Measurements from ENCODE around the gene CEP170. TPM values are rescaled to one million over a fixed set of nuclear protein-coding genes. Genes with fewer than 3 reads are reported as not detected.

Gene CEP170
- total RNA-seq, 4 donors from 2014 or later: 6.0 to 92.4 (median 13.8) TPM

DNA sequence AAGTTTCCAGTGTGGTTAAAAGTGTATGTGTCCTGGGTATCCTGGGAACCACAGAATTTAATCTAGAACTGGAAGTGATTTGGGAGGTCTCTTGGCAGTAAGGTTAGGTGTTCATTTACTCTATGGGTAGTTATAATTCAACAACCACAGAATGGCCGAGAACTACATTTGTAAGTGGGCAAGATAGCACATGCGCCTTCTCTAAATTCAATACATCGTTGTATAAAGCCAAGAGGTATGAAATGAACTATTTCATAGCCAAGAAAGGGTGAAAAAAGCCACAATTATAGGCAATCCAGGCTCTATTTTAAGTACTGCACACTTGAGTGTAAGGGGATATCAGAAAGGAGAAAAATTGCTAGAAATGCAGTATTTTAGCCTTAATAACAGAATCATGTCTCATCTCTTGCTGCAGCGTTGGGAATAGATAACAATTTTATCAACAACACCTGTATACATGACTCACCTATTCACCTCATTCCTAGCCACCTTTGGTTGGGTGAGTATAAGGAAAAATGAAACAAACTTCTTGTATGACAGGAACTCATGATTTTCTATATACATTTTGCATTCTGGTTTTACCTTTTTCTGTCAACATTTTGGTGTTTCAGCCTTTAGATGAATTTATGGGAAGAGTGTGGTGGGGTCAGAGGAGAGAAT, 5.3 kb upstream of the CEP170 start:
- Histone ChIP-seq H3K4me3 (no peak overlapping the region), H3K4me1 (peaks cover 0 to 9% (median 5%) of the 10 kb centered on the region in 4 donors), H3K9me3 (no peaks in the 10 kb centered on the region), H3K27me3 (no peaks in the 10 kb centered on the region), H3K36me3 (no peaks in the 10 kb centered on the region), H3K27ac (no peak overlapping the region)
- no peak for DNase-seq
- TF ChIP-seq POLR2A (IDR thresholded peaks at IDR 0.05): no peak
- TF ChIP-seq, protein P1, sequence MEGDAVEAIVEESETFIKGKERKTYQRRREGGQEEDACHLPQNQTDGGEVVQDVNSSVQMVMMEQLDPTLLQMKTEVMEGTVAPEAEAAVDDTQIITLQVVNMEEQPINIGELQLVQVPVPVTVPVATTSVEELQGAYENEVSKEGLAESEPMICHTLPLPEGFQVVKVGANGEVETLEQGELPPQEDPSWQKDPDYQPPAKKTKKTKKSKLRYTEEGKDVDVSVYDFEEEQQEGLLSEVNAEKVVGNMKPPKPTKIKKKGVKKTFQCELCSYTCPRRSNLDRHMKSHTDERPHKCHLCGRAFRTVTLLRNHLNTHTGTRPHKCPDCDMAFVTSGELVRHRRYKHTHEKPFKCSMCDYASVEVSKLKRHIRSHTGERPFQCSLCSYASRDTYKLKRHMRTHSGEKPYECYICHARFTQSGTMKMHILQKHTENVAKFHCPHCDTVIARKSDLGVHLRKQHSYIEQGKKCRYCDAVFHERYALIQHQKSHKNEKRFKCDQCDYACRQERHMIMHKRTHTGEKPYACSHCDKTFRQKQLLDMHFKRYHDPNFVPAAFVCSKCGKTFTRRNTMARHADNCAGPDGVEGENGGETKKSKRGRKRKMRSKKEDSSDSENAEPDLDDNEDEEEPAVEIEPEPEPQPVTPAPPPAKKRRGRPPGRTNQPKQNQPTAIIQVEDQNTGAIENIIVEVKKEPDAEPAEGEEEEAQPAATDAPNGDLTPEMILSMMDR (IDR thresholded peaks at IDR 0.05): no peak

DNA sequence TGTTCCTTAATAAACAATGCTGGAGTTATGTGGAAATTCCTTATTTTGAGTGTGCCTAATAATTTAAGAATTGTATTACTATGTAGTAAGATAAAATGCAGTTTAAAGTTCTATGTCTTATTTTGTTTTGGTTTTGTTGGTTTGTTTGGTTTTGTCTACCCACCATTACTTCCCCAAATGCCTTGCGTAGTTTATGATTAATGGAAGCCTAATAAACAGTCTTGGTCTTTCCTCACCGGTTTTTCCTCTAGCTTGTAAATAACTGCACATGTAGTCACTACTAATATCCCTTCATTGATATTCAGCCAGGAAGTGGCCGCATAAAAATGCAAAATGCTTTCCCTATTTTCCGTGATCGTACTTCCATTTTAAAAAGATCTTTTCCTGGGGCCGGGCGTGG, 3.6 kb upstream of the CEP170 start:
- Histone ChIP-seq H3K4me3 (no peak overlapping the region), H3K36me3 (no peaks in the 10 kb centered on the region), H3K27ac (no peak overlapping the region), H3K9me3 (no peaks in the 10 kb centered on the region), H3K4me1 (peaks cover 0 to 12% (median 5%) of the 10 kb centered on the region in 4 donors), H3K27me3 (no peaks in the 10 kb centered on the region)
- TF ChIP-seq, protein P1 (IDR thresholded peaks at IDR 0.05): no peak
- TF ChIP-seq POLR2A (IDR thresholded peaks at IDR 0.05): no peak
- no peak for DNase-seq

DNA sequence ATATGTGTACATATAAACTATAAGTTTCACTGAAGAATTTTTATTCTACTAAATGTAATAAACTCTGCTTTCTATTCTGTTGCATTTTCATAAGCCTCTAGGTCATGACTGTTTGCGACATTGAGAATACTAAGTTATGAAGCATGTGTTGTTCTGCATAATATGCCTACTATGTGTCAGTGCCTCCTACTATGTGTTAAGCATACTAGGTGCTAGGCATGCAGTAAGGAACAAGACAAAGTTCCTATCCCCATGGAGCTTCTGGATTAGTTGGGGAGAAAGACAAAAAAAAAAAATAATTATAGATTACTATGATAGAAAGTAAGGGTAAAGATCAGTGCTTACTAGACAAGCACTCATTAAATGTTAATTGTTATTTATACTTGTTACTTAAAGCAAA, 2.1 kb upstream of the CEP170 start:
- Histone ChIP-seq H3K9me3 (no peaks in the 10 kb centered on the region), H3K4me1 (peaks cover 0 to 23% (median 8%) of the 10 kb centered on the region in 4 donors), H3K4me3 (peak overlapping the region in 1 of 4 donors; percentile 89), H3K27me3 (no peaks in the 10 kb centered on the region), H3K27ac (no peak overlapping the region), H3K36me3 (no peaks in the 10 kb centered on the region)
- no peak for TF ChIP-seq POLR2A (IDR thresholded peaks at IDR 0.05)
- TF ChIP-seq, protein P1 (IDR thresholded peaks at IDR 0.05): no peak
- no peak for DNase-seq

DNA sequence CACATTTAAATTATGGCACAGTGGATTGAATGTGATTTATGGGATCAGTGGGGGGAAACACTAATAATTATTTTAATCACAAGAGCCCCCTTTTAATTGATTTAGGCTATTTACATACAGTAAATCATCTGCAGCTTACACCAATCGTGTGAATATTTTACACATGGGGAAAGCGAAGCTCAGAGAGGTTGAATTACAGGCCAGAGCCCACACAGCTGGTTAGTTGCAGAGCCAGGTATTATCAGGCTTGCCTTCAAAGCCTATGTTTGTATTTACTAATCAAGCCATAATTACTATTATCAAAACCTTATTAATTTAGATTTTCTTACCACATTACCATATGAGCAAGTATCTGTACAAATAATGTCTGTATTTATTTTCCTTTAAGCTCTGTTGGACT, 1.5 kb upstream of the CEP170 start:
- Histone ChIP-seq H3K4me1 (peaks cover 0 to 23% (median 8%) of the 10 kb centered on the region in 4 donors), H3K9me3 (no peaks in the 10 kb centered on the region), H3K4me3 (peak overlapping the region; percentile 83 to 89 (median 86)), H3K27ac (peak overlapping the region; percentile 93 to 97 (median 95)), H3K36me3 (no peaks in the 10 kb centered on the region), H3K27me3 (no peaks in the 10 kb centered on the region)
- DNase-seq: no peak
- TF ChIP-seq POLR2A (IDR thresholded peaks at IDR 0.05): no peak
- TF ChIP-seq, protein P1 (IDR thresholded peaks at IDR 0.05): no peak

DNA sequence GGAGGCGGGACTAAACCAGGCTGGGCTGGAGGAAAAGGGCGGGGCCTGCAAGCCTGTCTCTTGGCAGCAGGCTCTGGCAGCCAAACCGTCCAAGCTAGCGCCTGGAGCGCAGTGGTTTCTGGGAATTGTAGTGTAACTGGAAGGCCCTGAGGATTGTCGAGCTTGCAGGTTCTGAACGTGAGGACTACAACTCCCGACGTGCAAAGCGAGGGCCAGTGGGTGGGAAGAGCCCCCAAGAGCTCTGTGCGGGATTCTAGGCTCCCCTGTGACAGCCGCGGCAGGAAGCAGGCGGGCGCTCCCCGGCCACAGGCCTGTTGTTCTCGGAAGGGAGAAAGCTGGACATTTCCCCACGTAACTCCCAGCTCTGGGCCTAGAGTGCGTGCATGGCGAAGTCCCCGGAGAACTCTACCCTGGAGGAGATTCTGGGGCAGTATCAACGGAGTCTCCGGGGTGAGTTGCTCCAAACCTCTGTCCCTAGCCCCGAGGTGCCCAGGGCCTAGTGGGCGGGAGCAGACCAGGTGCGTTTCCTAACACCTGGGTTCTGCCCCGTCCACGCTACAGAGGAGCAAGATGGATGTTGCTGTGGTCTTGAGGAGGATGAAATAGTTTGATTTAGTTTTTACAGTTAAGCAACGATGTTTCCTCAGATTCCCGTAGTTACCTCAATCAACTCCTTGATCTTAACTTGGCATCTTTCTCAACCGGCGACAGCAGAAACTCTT, 871 bp upstream of the CEP170 start, which contains the start of gene SDCCAG8:
SDCCAG8 (plus strand) TSS at position 251 of the 722 bp plus-strand sequence; CDS start at position 384, 133 bp downstream.
- Histone ChIP-seq H3K27ac (peak within 1 kb of the TSS; percentile 93 to 97 (median 95)), H3K4me3 (peak within 1 kb of the TSS; percentile 83 to 89 (median 86)), H3K27me3 (no peaks in the 10 kb centered on the region), H3K9me3 (no peaks in the 10 kb centered on the region), H3K4me1 (peaks cover 0 to 23% (median 8%) of the 10 kb centered on the region in 4 donors), H3K36me3 (no peaks in the 10 kb centered on the region)
- DNase-seq: peak; percentile 93 to 99 (median 96)
- TF ChIP-seq, protein P1 (IDR thresholded peaks at IDR 0.05): no peak
- TF ChIP-seq POLR2A (IDR thresholded peaks at IDR 0.05): peak; percentile 56 to 71

Data from Peyer's patch (tissue), 4 donors.